SK-N-SH (cell line): ENCODE measurements around the gene ZC4H2. TPM values are rescaled to one million over a fixed set of nuclear protein-coding genes. Genes with fewer than 3 reads are reported as not detected.

Experiments
- CTCF ChIA-PET: fragments of 300-600, 350-600 bp; formaldehyde crosslinking; extraction: SDS; loops from one replicate; lab custom pipeline; 2021; lab: Yijun Ruan, JAX
- POLR2A ChIA-PET: fragments of 350-600 bp; sonication (Branson Sonifier 250); formaldehyde crosslinking; extraction: SDS; loops from one replicate; lab custom pipeline; 2020; ENCODE audit warnings: antibody characterized with exemption, inconsistent platforms; lab: Yijun Ruan, JAX
- DNase-seq: peaks from one replicate; pipeline ENCODE4 v3.0.0; 2012
- H2AFZ ChIP-seq: fragments of 200-600 bp; sonication (generic); 2 replicates; pipeline ENCODE4 v1.8.1; 2016; ENCODE audit warnings: antibody characterized with exemption, mild to moderate bottlenecking, low read depth
- H3F3A ChIP-seq: fragments of 200-600 bp; sonication (generic); replicated peaks from 2 replicates; pipeline ENCODE3; 2016; ENCODE audit warnings: antibody characterized with exemption, mild to moderate bottlenecking; ENCODE audit not compliant: insufficient read depth
- H3K27ac ChIP-seq, 2 experiments: fragments of 200-500 bp in 1 of 2; fragments of 200-600 bp in 1 of 2; sonication (Bioruptor generic) in 1 of 2; sonication (generic), shearing (Covaris generic) in 1 of 2; 2 replicates each; pipeline versions ENCODE4 v1.5.1 to v1.6.1; 2014 to 2016; ENCODE audit warnings: low read depth in 2 of 2, inconsistent platforms in 1 of 2, low read length in 1 of 2, mild to moderate bottlenecking in 1 of 2, mixed read lengths in 1 of 2
- H3K27me3 ChIP-seq: fragments of 200-600 bp; sonication (generic), shearing (Covaris generic); 2 replicates; pipeline ENCODE4 v1.6.1; 2016; ENCODE audit warnings: mixed run types; ENCODE audit not compliant: insufficient read depth
- H3K36me3 ChIP-seq, 2 experiments: fragments of 200-500 bp in 1 of 2; fragments of 200-600 bp in 1 of 2; sonication (Bioruptor generic) in 1 of 2; sonication (generic) in 1 of 2; replicated peaks in 1 of 2; 2 replicates each; pipeline versions ENCODE3 to v1.5.1; 2014 to 2016; ENCODE audit warnings: low read length in 1 of 2, mild to moderate bottlenecking in 1 of 2; ENCODE audit not compliant: insufficient read depth in 2 of 2, control insufficient read depth in 1 of 2
- H3K4me1 ChIP-seq, 2 experiments: fragments of 200-500 bp in 1 of 2; fragments of 200-600 bp in 1 of 2; sonication (Bioruptor generic) in 1 of 2; sonication (generic), shearing (Covaris generic) in 1 of 2; 2 replicates each; pipeline versions ENCODE4 v1.5.1 to v1.6.1; 2014 to 2016; ENCODE audit warnings: low read depth in 1 of 2, low read length in 1 of 2, mixed run types in 1 of 2; ENCODE audit not compliant: insufficient read depth in 2 of 2, control insufficient read depth in 1 of 2
- H3K4me2 ChIP-seq: fragments of 200-600 bp; sonication (generic), shearing (Covaris generic); 2 replicates; pipeline ENCODE4 v1.6.1; 2017; ENCODE audit warnings: mixed run types
- H3K4me3 ChIP-seq, 2 experiments: fragments of 200-500 bp in 1 of 2; fragments of 200-600 bp in 1 of 2; sonication (Bioruptor generic) in 1 of 2; sonication (generic), shearing (Covaris generic) in 1 of 2; 2 replicates each; pipeline versions ENCODE4 v1.5.1 to v1.8.1; 2014 to 2016; ENCODE audit warnings: low read depth in 2 of 2, inconsistent platforms in 1 of 2, low read length in 1 of 2, mild to moderate bottlenecking in 1 of 2, mixed read lengths in 1 of 2, moderate library complexity in 1 of 2
- H3K79me2 ChIP-seq: fragments of 200-600 bp; sonication (generic); 2 replicates; pipeline ENCODE4 v1.8.1; 2017; ENCODE audit warnings: mild to moderate bottlenecking; ENCODE audit not compliant: insufficient read depth
- H3K9ac ChIP-seq: fragments of 200-600 bp; sonication (generic); 2 replicates; pipeline ENCODE4 v1.6.1; 2017; ENCODE audit warnings: mixed run types
- H3K9me2 ChIP-seq: fragments of 200-600 bp; sonication (generic); 2 replicates; pipeline ENCODE4 v1.6.1; 2017; ENCODE audit warnings: mixed run types
- H3K9me3 ChIP-seq: fragments of 200-600 bp; sonication (generic); 2 replicates; pipeline ENCODE4 v1.6.1; 2017; ENCODE audit warnings: mixed run types, mild to moderate bottlenecking, moderate library complexity
- H4K20me1 ChIP-seq: fragments of 200-600 bp; sonication (generic); 2 replicates; pipeline ENCODE4 v1.6.1; 2017; ENCODE audit warnings: mild to moderate bottlenecking, mixed run types; ENCODE audit not compliant: insufficient read depth
- CTCF ChIP-seq: fragments of 200-600 bp; sonication (generic); IDR thresholded peaks from 2 replicates; pipeline ENCODE4 v1.6.1; 2017; ENCODE audit warnings: antibody characterized with exemption, mild to moderate bottlenecking, moderate library complexity
- ELF1 ChIP-seq: IDR thresholded peaks from 2 replicates; pipeline ENCODE4 v1.4.0; 2012
- EZH2phosphoT487 ChIP-seq: fragments of 200-600 bp; sonication (generic); IDR thresholded peaks from 2 replicates; pipeline ENCODE4 v1.6.1; 2017; ENCODE audit warnings: low read depth, mixed run types, mild to moderate bottlenecking, antibody characterized with exemption, moderate library complexity, borderline replicate concordance
- FOSL2 ChIP-seq: IDR thresholded peaks from 2 replicates; pipeline ENCODE4 v1.4.0; 2012; ENCODE audit warnings: low read depth, mild to moderate bottlenecking, moderate library complexity, borderline replicate concordance
- GABPA ChIP-seq: IDR thresholded peaks from 2 replicates; pipeline ENCODE4 v1.4.0; 2012; ENCODE audit warnings: low read depth, mild to moderate bottlenecking
- JUND ChIP-seq: IDR thresholded peaks from 2 replicates; pipeline ENCODE4 v1.4.0; 2012
- MEF2A ChIP-seq: IDR thresholded peaks from 2 replicates; pipeline ENCODE4 v1.4.0; 2012; ENCODE audit warnings: low read depth, borderline replicate concordance
- MXI1 ChIP-seq: IDR thresholded peaks from 2 replicates; pipeline ENCODE4 v1.6.1; 2012; ENCODE audit warnings: mild to moderate bottlenecking, low read depth, low read length, improper control_type of control experiment
- NFIC ChIP-seq: IDR thresholded peaks from 2 replicates; pipeline ENCODE4 v1.4.0; 2012; ENCODE audit warnings: borderline replicate concordance
- NRF1 ChIP-seq: IDR thresholded peaks from 2 replicates; pipeline ENCODE4 v1.6.1; 2012; ENCODE audit warnings: low read depth, mild to moderate bottlenecking, low read length
- POLR2AphosphoS5 ChIP-seq: IDR thresholded peaks from 2 replicates; pipeline ENCODE4 v1.6.1; 2012; ENCODE audit warnings: low read depth, low read length
- RFX5 ChIP-seq: IDR thresholded peaks from 2 replicates; pipeline ENCODE4 v1.6.1; 2012; ENCODE audit warnings: mild to moderate bottlenecking, improper control_type of control experiment, low read length
- RXRA ChIP-seq: IDR thresholded peaks from 2 replicates; pipeline ENCODE4 v1.4.0; 2012; ENCODE audit warnings: low read depth, mild to moderate bottlenecking, borderline replicate concordance
- TCF12 ChIP-seq: IDR thresholded peaks from 2 replicates; pipeline ENCODE4 v1.4.0; 2012
- TEAD4 ChIP-seq: IDR thresholded peaks from 2 replicates; pipeline ENCODE4 v1.4.0; 2012; ENCODE audit warnings: mild to moderate bottlenecking, borderline replicate concordance; ENCODE audit not compliant: insufficient read depth
- polyA plus RNA-seq, 3 experiments: library from polyadenylated mRNA; depleted of rRNA; stranded (reverse); fragments of >200 nt; gene quantifications; 2 replicates each; pipeline ENCODE4 v1.2.3, GENCODE V29; 2012
- TF ChIP-seq, protein P1 (sequence below): fragments of 150-350 bp; IDR thresholded peaks from 2 replicates; pipeline ENCODE4 v1.6.1; 2016; ENCODE audit warnings: mild to moderate bottlenecking, low read depth, low read length
- TF ChIP-seq, protein P2 (sequence below): IDR thresholded peaks from 2 replicates; pipeline ENCODE4 v1.4.0; 2012; ENCODE audit warnings: low read depth, borderline replicate concordance
- TF ChIP-seq, protein P3 (sequence below): IDR thresholded peaks from 2 replicates; pipeline ENCODE4 v1.4.0; 2012; ENCODE audit warnings: low read depth
- TF ChIP-seq, protein P4 (sequence below): fragments of 150-350 bp; IDR thresholded peaks from 2 replicates; pipeline ENCODE4 v1.6.1; 2017; ENCODE audit warnings: antibody characterized with exemption, low read length, low read depth, borderline replicate concordance

The ZC4H2 gene
- polyA plus RNA-seq, 1 of the 3 experiments (the other 2 are of a cell fraction): 17.2 TPM

- Histone ChIP-seq H3K27me3 (no peaks in the 10 kb centered on the region), H3K36me3 (no peaks in the 10 kb centered on the region), H2AFZ (no peak overlapping the region), H3F3A (no peaks in the 10 kb centered on the region), H3K79me2 (no peaks in the 10 kb centered on the region), H3K27ac (no peak overlapping the region), H3K9ac (no peak overlapping the region), H4K20me1 (no peaks in the 10 kb centered on the region), H3K4me2 (no peak overlapping the region), H3K9me2 (no peaks in the 10 kb centered on the region), H3K9me3 (no peaks in the 10 kb centered on the region), H3K4me1 (no peaks in the 10 kb centered on the region), H3K4me3 (no peak overlapping the region)
- DNase-seq: no peak
- POLR2A ChIA-PET: no interaction called here
- TF ChIP-seq FOSL2 (no peak), CTCF (no peak), GABPA (no peak), TCF12 (no peak), EZH2phosphoT487 (no peak), NRF1 (no peak), RFX5 (no peak), RXRA (no peak), MXI1 (no peak), NFIC (no peak), ELF1 (no peak), TEAD4 (no peak), JUND (no peak), POLR2AphosphoS5 (no peak), MEF2A (no peak)
- TF ChIP-seq, protein P1, sequence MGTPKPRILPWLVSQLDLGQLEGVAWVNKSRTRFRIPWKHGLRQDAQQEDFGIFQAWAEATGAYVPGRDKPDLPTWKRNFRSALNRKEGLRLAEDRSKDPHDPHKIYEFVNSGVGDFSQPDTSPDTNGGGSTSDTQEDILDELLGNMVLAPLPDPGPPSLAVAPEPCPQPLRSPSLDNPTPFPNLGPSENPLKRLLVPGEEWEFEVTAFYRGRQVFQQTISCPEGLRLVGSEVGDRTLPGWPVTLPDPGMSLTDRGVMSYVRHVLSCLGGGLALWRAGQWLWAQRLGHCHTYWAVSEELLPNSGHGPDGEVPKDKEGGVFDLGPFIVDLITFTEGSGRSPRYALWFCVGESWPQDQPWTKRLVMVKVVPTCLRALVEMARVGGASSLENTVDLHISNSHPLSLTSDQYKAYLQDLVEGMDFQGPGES: no peak
- TF ChIP-seq, protein P2, sequence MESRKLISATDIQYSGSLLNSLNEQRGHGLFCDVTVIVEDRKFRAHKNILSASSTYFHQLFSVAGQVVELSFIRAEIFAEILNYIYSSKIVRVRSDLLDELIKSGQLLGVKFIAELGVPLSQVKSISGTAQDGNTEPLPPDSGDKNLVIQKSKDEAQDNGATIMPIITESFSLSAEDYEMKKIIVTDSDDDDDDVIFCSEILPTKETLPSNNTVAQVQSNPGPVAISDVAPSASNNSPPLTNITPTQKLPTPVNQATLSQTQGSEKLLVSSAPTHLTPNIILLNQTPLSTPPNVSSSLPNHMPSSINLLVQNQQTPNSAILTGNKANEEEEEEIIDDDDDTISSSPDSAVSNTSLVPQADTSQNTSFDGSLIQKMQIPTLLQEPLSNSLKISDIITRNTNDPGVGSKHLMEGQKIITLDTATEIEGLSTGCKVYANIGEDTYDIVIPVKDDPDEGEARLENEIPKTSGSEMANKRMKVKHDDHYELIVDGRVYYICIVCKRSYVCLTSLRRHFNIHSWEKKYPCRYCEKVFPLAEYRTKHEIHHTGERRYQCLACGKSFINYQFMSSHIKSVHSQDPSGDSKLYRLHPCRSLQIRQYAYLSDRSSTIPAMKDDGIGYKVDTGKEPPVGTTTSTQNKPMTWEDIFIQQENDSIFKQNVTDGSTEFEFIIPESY: no peak
- TF ChIP-seq, protein P3, sequence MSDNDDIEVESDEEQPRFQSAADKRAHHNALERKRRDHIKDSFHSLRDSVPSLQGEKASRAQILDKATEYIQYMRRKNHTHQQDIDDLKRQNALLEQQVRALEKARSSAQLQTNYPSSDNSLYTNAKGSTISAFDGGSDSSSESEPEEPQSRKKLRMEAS: no peak
- TF ChIP-seq, protein P4, sequence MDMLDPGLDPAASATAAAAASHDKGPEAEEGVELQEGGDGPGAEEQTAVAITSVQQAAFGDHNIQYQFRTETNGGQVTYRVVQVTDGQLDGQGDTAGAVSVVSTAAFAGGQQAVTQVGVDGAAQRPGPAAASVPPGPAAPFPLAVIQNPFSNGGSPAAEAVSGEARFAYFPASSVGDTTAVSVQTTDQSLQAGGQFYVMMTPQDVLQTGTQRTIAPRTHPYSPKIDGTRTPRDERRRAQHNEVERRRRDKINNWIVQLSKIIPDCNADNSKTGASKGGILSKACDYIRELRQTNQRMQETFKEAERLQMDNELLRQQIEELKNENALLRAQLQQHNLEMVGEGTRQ: no peak
- CTCF ChIA-PET: no interaction called here
These were observed 109.0 kb downstream of the ZC4H2 start for GRCh38 chrX:64867217-64867616.

Other genes starting within 250 kb of the ZC4H2 start
- 0.21 and 0.23 TPM in 2 replicates for gene ZC3H12B, start 58.4 kb upstream of the ZC4H2 start, polyA plus RNA-seq (2012; rRNA removed)